Measurements from ENCODE around the gene DOCK2.

DOCK2 gene

GRCh38 chr5:169682026-169682425, 45.0 kb downstream of the DOCK2 start:
- TF ChIP-seq, protein P1, sequence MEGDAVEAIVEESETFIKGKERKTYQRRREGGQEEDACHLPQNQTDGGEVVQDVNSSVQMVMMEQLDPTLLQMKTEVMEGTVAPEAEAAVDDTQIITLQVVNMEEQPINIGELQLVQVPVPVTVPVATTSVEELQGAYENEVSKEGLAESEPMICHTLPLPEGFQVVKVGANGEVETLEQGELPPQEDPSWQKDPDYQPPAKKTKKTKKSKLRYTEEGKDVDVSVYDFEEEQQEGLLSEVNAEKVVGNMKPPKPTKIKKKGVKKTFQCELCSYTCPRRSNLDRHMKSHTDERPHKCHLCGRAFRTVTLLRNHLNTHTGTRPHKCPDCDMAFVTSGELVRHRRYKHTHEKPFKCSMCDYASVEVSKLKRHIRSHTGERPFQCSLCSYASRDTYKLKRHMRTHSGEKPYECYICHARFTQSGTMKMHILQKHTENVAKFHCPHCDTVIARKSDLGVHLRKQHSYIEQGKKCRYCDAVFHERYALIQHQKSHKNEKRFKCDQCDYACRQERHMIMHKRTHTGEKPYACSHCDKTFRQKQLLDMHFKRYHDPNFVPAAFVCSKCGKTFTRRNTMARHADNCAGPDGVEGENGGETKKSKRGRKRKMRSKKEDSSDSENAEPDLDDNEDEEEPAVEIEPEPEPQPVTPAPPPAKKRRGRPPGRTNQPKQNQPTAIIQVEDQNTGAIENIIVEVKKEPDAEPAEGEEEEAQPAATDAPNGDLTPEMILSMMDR (IDR thresholded peaks at IDR 0.05), result no peak
- Histone ChIP-seq H3K27ac (no peak overlapping the region), H3K4me3 (no peak overlapping the region)
- no peak for DNase-seq (ENCODE audit: low spot score)

- no peak overlapping the region for H3K27ac ChIP-seq
- DNase-seq (ENCODE audit: low spot score), result no peak
- H3K4me3 ChIP-seq, result no peak overlapping the region
- TF ChIP-seq, protein P1 (IDR thresholded peaks at IDR 0.05), result no peak
Observed at GRCh38 chr5:169686137-169686536, 49.1 kb downstream of the DOCK2 start.

- no peak for DNase-seq (ENCODE audit: low spot score)
- TF ChIP-seq, protein P1 (IDR thresholded peaks at IDR 0.05), result no peak
- H3K27ac ChIP-seq, result no peak overlapping the region
- H3K4me3 ChIP-seq, result no peak overlapping the region
Observed at GRCh38 chr5:169688106-169688505, 51.0 kb downstream of the DOCK2 start.

GRCh38 chr5:169691471-169691870, 54.4 kb downstream of the DOCK2 start:
- H3K27ac ChIP-seq, result no peak overlapping the region
- TF ChIP-seq, protein P1 (IDR thresholded peaks at IDR 0.05), result no peak
- DNase-seq (ENCODE audit: low spot score), result no peak
- H3K4me3 ChIP-seq, result no peak overlapping the region

DNA sequence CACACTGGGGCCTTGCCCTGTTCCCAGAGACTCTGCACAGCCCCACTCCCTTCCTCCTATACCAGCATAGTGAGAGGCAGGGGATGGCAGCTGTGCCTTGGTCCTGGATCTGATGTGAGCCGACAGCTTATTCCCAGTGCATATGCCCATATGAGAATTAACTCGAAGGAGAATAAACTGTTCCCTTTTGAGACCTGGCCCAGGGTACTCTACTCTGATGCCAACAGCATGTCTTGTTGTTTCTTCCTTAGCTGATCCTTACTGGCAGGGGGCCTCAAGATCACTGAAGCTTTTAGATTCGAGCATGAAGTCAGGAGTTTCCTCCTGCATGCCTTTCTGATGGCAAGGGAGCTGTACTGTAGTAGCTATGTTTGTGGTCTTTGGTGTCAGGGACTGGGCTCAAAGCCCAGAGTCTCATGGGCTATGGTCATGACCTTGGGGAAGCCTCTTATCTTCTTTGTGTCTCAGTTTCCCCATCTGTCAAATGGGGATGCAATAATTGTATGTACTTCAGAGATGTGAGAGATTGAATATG, 57.1 kb downstream of the DOCK2 start:
- H3K27ac ChIP-seq, result no peak overlapping the region
- TF ChIP-seq, protein P1 (IDR thresholded peaks at IDR 0.05), result no peak
- H3K4me3 ChIP-seq, result no peak overlapping the region
- DNase-seq (ENCODE audit: low spot score), result no peak

DNA sequence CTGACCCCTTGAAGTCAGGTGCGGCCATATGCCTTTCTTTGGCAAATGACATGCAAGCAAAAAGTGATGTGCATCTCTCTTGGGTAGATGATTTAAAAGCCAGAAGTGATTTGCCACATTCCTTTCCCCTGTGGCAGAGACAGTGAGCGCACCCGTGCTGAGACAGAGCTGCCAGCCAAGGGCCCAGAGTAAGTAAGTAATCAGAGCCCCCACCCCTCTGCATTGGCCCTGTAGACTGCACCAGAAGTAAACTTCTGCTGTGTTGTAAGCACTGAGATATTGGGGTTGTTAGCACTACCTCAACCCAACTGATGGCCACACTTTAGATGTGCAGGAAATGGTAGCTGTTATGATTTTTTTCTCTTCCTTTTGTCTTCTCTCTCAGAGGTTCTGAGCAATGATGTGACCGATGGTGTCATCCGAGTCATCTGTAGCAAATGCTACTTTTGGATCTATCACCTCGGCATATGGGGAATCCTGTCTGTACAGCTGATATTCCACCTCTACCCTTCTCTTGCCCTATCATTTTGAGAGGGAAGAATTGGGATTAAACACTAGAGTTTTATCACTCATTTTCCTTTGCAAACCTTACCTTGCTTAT, 58.0 kb downstream of the DOCK2 start:
- TF ChIP-seq, protein P1 (IDR thresholded peaks at IDR 0.05), result no peak
- no peak overlapping the region for H3K27ac ChIP-seq
- H3K4me3 ChIP-seq, result no peak overlapping the region
- no peak for DNase-seq (ENCODE audit: low spot score)

GRCh38 chr5:169695919-169696490, 58.9 kb downstream of the DOCK2 start:
- Histone ChIP-seq H3K4me3 (no peak overlapping the region), H3K27ac (no peak overlapping the region)
- DNase-seq (ENCODE audit: low spot score), result no peak
- TF ChIP-seq, protein P1 (IDR thresholded peaks at IDR 0.05), result no peak
